Hepatocyte (in vitro differentiated cells): Measurements from ENCODE around the gene LUZP2.

Source experiments
- EZH2 ChIP-seq: fragments of 200-600 bp; sonication (generic); IDR thresholded peaks from 2 replicates; pipeline ENCODE4 v1.6.1; 2016; ENCODE audit warnings: antibody characterized with exemption, mild to moderate bottlenecking, borderline replicate concordance
- TF ChIP-seq, protein P1 (sequence below): fragments of 200-600 bp; sonication (generic); IDR thresholded peaks from 2 replicates; pipeline ENCODE4 v1.5.1; 2016; ENCODE audit warnings: antibody characterized with exemption, mild to moderate bottlenecking; ENCODE audit not compliant: poor library complexity

DNA sequence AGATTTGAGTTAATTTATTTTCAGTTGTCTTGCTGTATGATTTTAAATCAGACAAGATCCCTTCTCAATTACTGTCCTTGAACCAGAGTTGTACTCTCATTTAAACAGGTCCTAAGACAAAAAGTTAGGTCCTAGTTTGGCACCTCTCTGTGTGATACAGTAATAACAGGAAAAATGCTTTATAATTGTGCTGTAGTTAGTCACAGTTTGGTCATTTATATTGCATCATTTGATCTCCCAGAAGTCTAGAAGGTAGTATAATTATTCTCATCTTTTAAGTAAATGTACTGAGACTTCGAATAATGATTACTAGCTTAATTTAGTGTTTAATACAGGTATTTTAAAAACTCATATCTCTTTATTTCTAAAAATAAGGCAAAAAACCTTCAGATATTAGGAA, 18.1 kb upstream of the LUZP2 start:
- TF ChIP-seq, protein P1, sequence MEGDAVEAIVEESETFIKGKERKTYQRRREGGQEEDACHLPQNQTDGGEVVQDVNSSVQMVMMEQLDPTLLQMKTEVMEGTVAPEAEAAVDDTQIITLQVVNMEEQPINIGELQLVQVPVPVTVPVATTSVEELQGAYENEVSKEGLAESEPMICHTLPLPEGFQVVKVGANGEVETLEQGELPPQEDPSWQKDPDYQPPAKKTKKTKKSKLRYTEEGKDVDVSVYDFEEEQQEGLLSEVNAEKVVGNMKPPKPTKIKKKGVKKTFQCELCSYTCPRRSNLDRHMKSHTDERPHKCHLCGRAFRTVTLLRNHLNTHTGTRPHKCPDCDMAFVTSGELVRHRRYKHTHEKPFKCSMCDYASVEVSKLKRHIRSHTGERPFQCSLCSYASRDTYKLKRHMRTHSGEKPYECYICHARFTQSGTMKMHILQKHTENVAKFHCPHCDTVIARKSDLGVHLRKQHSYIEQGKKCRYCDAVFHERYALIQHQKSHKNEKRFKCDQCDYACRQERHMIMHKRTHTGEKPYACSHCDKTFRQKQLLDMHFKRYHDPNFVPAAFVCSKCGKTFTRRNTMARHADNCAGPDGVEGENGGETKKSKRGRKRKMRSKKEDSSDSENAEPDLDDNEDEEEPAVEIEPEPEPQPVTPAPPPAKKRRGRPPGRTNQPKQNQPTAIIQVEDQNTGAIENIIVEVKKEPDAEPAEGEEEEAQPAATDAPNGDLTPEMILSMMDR: no peak
- no peak for TF ChIP-seq EZH2
